MM.1S (cell line): ENCODE measurements around the gene CALD1.

Experiments
- DNase-seq: peaks from one replicate; pipeline ENCODE4 v3.0.0-alpha.2; 2015
- H2AFZ ChIP-seq: fragments of 300-600 bp; sonication (generic); 2 replicates; pipeline ENCODE4 v1.6.0; 2016; ENCODE audit warnings: antibody characterized with exemption, low read length
- H3F3A ChIP-seq: fragments of 300-600 bp; sonication (generic); 2 replicates; pipeline ENCODE4 v1.6.1; 2016; ENCODE audit warnings: mild to moderate bottlenecking, antibody characterized with exemption, low read length, moderate library complexity, mixed read lengths; ENCODE audit not compliant: insufficient read depth
- H3K27ac ChIP-seq: fragments of 300-600 bp; sonication (generic); 2 replicates; pipeline ENCODE4 v1.5.1; 2016; ENCODE audit warnings: mild to moderate bottlenecking, low read length
- H3K27me3 ChIP-seq: fragments of 300-600 bp; sonication (generic); replicated peaks from 2 replicates; pipeline ENCODE4 v1.6.0; 2016; ENCODE audit warnings: low read length; ENCODE audit not compliant: insufficient read depth
- H3K36me3 ChIP-seq: fragments of 300-600 bp; sonication (generic); replicated peaks from 2 replicates; pipeline ENCODE4 v1.6.1; 2016; ENCODE audit warnings: mild to moderate bottlenecking, low read length, mixed read lengths; ENCODE audit not compliant: insufficient read depth
- H3K4me1 ChIP-seq: fragments of 300-600 bp; sonication (generic); 2 replicates; pipeline ENCODE4 v1.6.1; 2016; ENCODE audit warnings: low read length, mixed read lengths
- H3K4me2 ChIP-seq: fragments of 300-600 bp; sonication (generic); 2 replicates; pipeline ENCODE4 v1.6.0; 2016; ENCODE audit warnings: low read depth, low read length
- H3K4me3 ChIP-seq: fragments of 300-600 bp; sonication (generic); 2 replicates; pipeline ENCODE4 v1.5.1; 2016; ENCODE audit warnings: low read length, mixed read lengths
- H3K79me2 ChIP-seq: fragments of 300-600 bp; sonication (generic); 2 replicates; pipeline ENCODE4 v1.6.1; 2016; ENCODE audit warnings: mixed run types, low read length, mixed read lengths
- H3K9ac ChIP-seq: fragments of 300-600 bp; sonication (generic); 2 replicates; pipeline ENCODE4 v1.6.1; 2016; ENCODE audit warnings: low read length, mixed read lengths
- H3K9me2 ChIP-seq: fragments of 300-600 bp; sonication (generic); replicated peaks from 2 replicates; pipeline ENCODE4 v1.6.1; 2016; ENCODE audit warnings: mild to moderate bottlenecking, low read length, mixed read lengths; ENCODE audit not compliant: insufficient read depth
- H3K9me3 ChIP-seq: fragments of 300-600 bp; sonication (generic); replicated peaks from 2 replicates; pipeline ENCODE4 v1.6.1; 2016; ENCODE audit warnings: mild to moderate bottlenecking, low read length, mixed read lengths; ENCODE audit not compliant: insufficient read depth
- H4K20me1 ChIP-seq: fragments of 300-600 bp; sonication (generic); 2 replicates; pipeline ENCODE4 v1.6.1; 2016; ENCODE audit warnings: mild to moderate bottlenecking, low read length, moderate library complexity, mixed read lengths; ENCODE audit not compliant: insufficient read depth
- EZH2 ChIP-seq: fragments of 300-600 bp; sonication (generic); optimal IDR thresholded peaks from 2 replicates; pipeline ENCODE3; 2017; ENCODE audit warnings: low read depth, mild to moderate bottlenecking, antibody characterized with exemption, low read length, mixed read lengths
- EZH2phosphoT487 ChIP-seq: fragments of 300-600 bp; sonication (generic); IDR thresholded peaks from 2 replicates; pipeline ENCODE4 v1.6.1; 2018; ENCODE audit warnings: antibody characterized with exemption, low read length
- TF ChIP-seq, protein P1 (sequence below): fragments of 300-600 bp; sonication (generic); IDR thresholded peaks from 2 replicates; pipeline ENCODE4 v1.5.1; 2016; ENCODE audit warnings: antibody characterized with exemption, low read length, mixed read lengths

Gene CALD1

DNA sequence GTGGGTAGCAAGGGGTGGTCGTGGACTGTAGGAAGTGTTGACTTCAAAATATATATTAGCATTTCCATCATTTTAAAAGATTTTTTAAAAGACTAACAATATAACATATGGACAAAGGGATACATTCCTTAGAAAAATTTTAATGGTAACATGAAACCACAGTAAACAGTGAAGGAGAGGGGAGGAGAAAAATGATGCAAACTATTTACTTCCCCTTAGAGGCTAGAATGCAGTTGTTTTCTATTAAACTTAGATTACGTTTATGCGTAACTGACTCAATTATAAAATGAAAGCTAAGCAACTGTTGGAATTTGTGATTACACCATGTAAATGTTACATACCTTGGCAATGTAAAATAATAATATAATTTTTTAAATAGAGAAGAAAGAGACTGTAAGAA is 41.3 kb downstream of the CALD1 start:
- H2AFZ ChIP-seq = no peak overlapping the region
- H3F3A ChIP-seq = no peaks in the 10 kb centered on the region
- H3K27me3 ChIP-seq = no peaks in the 10 kb centered on the region
- no peak for TF ChIP-seq EZH2
- TF ChIP-seq EZH2phosphoT487 = no peak
- TF ChIP-seq, protein P1, sequence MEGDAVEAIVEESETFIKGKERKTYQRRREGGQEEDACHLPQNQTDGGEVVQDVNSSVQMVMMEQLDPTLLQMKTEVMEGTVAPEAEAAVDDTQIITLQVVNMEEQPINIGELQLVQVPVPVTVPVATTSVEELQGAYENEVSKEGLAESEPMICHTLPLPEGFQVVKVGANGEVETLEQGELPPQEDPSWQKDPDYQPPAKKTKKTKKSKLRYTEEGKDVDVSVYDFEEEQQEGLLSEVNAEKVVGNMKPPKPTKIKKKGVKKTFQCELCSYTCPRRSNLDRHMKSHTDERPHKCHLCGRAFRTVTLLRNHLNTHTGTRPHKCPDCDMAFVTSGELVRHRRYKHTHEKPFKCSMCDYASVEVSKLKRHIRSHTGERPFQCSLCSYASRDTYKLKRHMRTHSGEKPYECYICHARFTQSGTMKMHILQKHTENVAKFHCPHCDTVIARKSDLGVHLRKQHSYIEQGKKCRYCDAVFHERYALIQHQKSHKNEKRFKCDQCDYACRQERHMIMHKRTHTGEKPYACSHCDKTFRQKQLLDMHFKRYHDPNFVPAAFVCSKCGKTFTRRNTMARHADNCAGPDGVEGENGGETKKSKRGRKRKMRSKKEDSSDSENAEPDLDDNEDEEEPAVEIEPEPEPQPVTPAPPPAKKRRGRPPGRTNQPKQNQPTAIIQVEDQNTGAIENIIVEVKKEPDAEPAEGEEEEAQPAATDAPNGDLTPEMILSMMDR = no peak
- DNase-seq = no peak
- H3K9ac ChIP-seq = no peak overlapping the region
- no peaks in the 10 kb centered on the region for H3K4me1 ChIP-seq
- H4K20me1 ChIP-seq = no peaks in the 10 kb centered on the region
- no peak overlapping the region for H3K4me3 ChIP-seq
- H3K79me2 ChIP-seq = no peaks in the 10 kb centered on the region
- no peaks in the 10 kb centered on the region for H3K9me2 ChIP-seq
- no peak overlapping the region for H3K4me2 ChIP-seq
- no peaks in the 10 kb centered on the region for H3K36me3 ChIP-seq
- no peaks in the 10 kb centered on the region for H3K9me3 ChIP-seq
- H3K27ac ChIP-seq = no peak overlapping the region

DNA sequence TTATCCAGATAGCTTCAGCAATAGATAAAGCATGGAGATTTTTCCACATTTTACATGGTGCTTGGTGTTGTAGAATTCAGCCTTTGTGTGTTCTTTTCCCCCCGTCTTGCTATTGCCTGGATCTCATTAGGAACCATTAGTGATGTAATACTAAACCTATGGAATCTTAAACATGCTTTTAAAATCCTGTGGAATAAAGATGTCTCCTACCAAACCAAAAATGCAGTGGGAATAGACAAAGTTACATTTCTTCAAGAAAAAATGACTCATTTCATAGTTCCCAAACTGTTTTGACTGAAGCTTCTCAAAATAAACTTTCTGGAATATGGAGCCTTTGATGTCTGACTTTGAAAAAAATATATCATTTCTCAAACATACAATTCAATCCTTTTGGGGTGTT is 44.0 kb downstream of the CALD1 start:
- Histone ChIP-seq H3K27ac (no peak overlapping the region), H3K4me3 (no peak overlapping the region), H3K9ac (no peak overlapping the region), H4K20me1 (no peaks in the 10 kb centered on the region), H3K79me2 (no peaks in the 10 kb centered on the region), H3F3A (no peaks in the 10 kb centered on the region), H2AFZ (no peak overlapping the region), H3K4me1 (no peaks in the 10 kb centered on the region), H3K4me2 (no peak overlapping the region), H3K27me3 (no peaks in the 10 kb centered on the region), H3K9me2 (no peaks in the 10 kb centered on the region), H3K36me3 (no peaks in the 10 kb centered on the region), H3K9me3 (no peaks in the 10 kb centered on the region)
- TF ChIP-seq, protein P1 = no peak
- no peak for TF ChIP-seq EZH2phosphoT487
- no peak for TF ChIP-seq EZH2
- no peak for DNase-seq

DNA sequence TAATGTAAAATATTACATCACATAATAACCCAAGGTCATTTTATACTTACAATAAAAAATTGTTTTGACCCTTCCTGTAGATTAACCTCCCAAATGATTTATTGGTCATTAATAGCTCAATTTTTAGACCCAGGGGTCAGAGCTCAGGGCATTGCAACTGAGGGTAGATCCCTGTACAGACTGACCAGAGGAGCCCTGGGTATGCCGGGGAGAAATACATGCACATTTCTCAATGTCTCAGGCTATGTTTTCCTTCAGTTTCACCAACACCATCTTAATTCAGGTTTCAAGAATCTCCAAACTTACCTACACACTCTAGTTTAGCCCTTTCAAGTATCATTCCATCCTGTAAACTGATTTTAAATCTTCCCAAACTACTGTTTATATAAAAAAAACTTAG is 46.2 kb downstream of the CALD1 start:
- DNase-seq = no peak
- no peaks in the 10 kb centered on the region for H3F3A ChIP-seq
- no peaks in the 10 kb centered on the region for H3K36me3 ChIP-seq
- no peak overlapping the region for H3K27ac ChIP-seq
- H3K79me2 ChIP-seq = no peaks in the 10 kb centered on the region
- H4K20me1 ChIP-seq = no peaks in the 10 kb centered on the region
- no peaks in the 10 kb centered on the region for H3K27me3 ChIP-seq
- no peaks in the 10 kb centered on the region for H3K9me2 ChIP-seq
- TF ChIP-seq, protein P1 = no peak
- TF ChIP-seq EZH2phosphoT487 (no peak), EZH2 (no peak)
- H3K4me1 ChIP-seq = no peaks in the 10 kb centered on the region
- no peak overlapping the region for H2AFZ ChIP-seq
- H3K4me3 ChIP-seq = no peak overlapping the region
- H3K9ac ChIP-seq = no peak overlapping the region
- H3K9me3 ChIP-seq = no peaks in the 10 kb centered on the region
- no peak overlapping the region for H3K4me2 ChIP-seq
